HFF-Myc (cell line): Measurements from ENCODE around the gene AACS.
"Not testable (repeated sequence)": the region's sequence is repeated elsewhere in the genome, so short reads cannot be mapped to it uniquely, and the experiment has no call there.

Experiments
- DNase-seq: peaks from one replicate; pipeline ENCODE4 v3.0.0-alpha.2; 2011; ENCODE audit warnings: low read depth; ENCODE audit errors: extremely low read depth
- H3K4me3 ChIP-seq: replicated peaks from 2 replicates; pipeline ENCODE4 v1.5.1; 2011; ENCODE audit warnings: low read depth, mild to moderate bottlenecking, control low read depth, low read length
- CTCF ChIP-seq: IDR thresholded peaks from 2 replicates; pipeline ENCODE4 v1.5.1; 2012; ENCODE audit warnings: mild to moderate bottlenecking, low read depth, low read length, control low read depth; ENCODE audit errors: missing control alignments

Gene AACS

DNA sequence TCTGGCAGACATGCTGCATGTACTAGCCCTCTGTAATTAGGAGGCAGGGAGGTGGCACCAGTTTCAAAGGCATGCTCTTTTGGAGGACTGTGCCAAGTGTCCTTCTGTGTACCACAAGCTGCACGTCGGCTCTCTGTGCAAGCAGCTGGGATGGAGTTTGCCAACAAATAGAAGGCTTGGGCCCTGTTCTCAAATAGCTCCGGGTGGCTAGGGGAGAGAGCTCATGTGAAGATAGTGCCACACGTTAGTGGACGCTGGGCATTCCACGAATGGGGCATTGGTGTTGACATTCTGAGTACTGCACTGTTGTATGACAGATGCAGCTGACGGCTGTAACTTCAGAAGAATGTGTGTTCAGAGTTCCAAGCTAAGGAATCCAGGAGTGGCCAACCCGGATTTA is 4.4 kb downstream of the AACS start:
- no peak for TF ChIP-seq CTCF
- DNase-seq, result no peak

DNA sequence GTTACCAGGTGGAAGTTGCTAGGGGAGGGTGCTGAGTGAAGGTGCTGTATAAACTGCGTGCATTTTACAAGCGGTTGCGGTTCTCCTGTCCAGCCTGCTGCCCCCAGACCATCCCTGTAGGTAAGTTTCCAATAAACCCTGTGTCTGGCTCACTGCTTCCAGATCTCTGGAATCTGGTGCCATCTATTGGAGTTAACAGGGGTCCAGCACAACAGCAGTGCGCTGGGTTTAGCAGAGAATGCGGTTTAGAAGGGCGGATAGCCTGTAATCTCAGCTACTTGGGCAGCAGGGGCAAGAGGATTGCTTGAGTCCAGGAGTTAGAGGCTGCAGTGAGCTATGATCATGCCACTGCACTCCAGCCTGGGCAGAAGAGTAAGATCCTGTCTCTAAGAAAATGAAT is 4.9 kb downstream of the AACS start:
- H3K4me3 ChIP-seq, result no peak overlapping the region
- TF ChIP-seq CTCF, result peak; percentile 15
- no peak for DNase-seq

More for the DNA sequence above, 4.4 kb downstream of the AACS start:
- no peak overlapping the region for H3K4me3 ChIP-seq

- no peak overlapping the region for H3K4me3 ChIP-seq
- DNase-seq, result no peak
- TF ChIP-seq CTCF, result no peak
Observed at GRCh38 chr12:125070661-125071390, 5.6 kb downstream of the AACS start.

GRCh38 chr12:125071456-125071855 is 6.2 kb downstream of the AACS start:
- H3K4me3 ChIP-seq, result no peak overlapping the region
- no peak for DNase-seq
- TF ChIP-seq CTCF, result no peak

DNA sequence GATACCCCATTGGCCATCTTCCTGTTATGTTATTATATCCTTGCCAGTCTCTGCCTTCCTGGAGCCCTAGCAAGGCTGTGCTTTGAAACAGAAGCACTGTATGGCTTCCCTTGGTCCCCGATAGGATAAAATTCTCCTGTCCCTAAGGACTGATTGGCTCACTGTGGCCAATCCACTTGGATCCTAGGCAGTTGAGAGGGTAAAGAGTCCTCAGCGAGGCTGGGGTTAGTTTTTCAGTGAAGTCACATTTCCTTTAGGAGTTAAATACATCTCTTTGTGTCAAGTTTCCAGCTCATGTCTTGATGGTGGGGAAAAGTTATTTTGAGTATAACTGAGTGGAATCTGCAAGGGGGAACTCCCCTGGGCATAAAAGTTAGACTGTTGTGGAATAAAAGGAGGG is 7.3 kb downstream of the AACS start:
- no peak overlapping the region for H3K4me3 ChIP-seq
- DNase-seq, result no peak
- TF ChIP-seq CTCF, result no peak

DNA sequence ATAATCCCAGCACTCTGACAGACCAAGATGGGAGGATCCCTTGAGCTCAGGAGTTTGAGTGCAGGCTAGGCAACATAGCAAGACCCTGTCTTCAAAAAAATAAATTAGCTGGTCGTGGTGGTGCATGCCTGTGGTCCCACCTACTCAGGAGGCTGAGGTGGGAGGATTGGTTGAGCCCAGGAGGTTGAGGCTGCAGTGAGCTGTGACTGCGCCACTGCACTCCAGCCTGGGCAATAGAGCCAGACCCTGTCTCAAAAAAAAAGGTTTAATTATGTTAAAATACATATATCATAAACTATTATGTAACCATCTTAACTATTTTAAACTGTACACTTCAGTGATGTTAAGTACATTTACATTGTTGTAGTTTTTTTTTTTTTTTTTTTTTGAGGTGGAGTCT is 9.1 kb downstream of the AACS start:
- DNase-seq, H3K4me3 ChIP-seq: not testable (repeated sequence)

DNA sequence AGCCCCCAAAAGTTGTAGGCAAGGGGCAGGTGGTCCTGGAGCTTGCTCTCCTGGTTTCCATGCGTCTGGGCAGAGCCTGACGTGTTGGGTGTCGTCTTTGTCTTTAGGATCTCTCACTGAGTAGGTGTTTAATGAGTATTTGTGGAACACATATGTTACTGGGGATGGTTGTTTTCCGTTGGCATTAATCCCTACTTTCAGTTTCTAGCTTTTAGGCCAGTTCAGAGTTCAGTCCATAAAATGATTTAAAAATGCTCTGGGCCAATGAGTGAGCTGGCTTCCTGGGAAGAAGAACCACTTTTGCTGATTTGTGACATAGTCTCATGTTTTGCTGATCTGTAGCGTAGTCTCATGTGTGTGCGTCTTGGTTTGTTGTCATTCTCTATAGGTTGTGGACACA is 10.9 kb downstream of the AACS start:
- no peak for DNase-seq
- TF ChIP-seq CTCF, result no peak

More for the DNA sequence above, 10.9 kb downstream of the AACS start:
- H3K4me3 ChIP-seq, result no peak overlapping the region
